HEK293 (cell line): ENCODE data around the gene PAIP2.

ENCODE experiments used
- ATF2 ChIP-seq: fragments of 450-650 bp; formaldehyde crosslinking; IDR thresholded peaks from 2 replicates; pipeline ENCODE4 v1.5.1; 2016; ENCODE audit warnings: missing biosample characterization, missing genetic modification characterization, low read depth
- BCL11A ChIP-seq: fragments of 450-650 bp; formaldehyde crosslinking; IDR thresholded peaks from 2 replicates; pipeline ENCODE4 v1.5.1; 2016; ENCODE audit warnings: low read depth, missing biosample characterization, missing genetic modification characterization
- BCL11B ChIP-seq: fragments of 450-650 bp; formaldehyde crosslinking; IDR thresholded peaks from 2 replicates; pipeline ENCODE4 v1.5.1; 2016; ENCODE audit warnings: low read depth, missing biosample characterization, missing genetic modification characterization
- GLI2 ChIP-seq: fragments of 450-650 bp; formaldehyde crosslinking; IDR thresholded peaks from 2 replicates; pipeline ENCODE4; 2017; ENCODE audit warnings: missing biosample characterization, missing genetic modification characterization, low read depth, borderline replicate concordance
- HOXC10 ChIP-seq: sonication (generic); formaldehyde crosslinking; IDR thresholded peaks from 2 replicates; pipeline ENCODE4 v1.8.1; 2023; ENCODE audit warnings: mild to moderate bottlenecking, missing genetic modification reagents
- KLF9 ChIP-seq: fragments of 450-650 bp; formaldehyde crosslinking; IDR thresholded peaks from 2 replicates; pipeline ENCODE4 v1.5.1; 2016; ENCODE audit warnings: missing biosample characterization, missing genetic modification characterization, low read depth
- MZF1 ChIP-seq: fragments of 450-650 bp; formaldehyde crosslinking; IDR thresholded peaks from 2 replicates; pipeline ENCODE4 v1.5.1; 2017; ENCODE audit warnings: missing biosample characterization, missing genetic modification characterization, borderline replicate concordance
- PATZ1 ChIP-seq: fragments of 450-650 bp; formaldehyde crosslinking; IDR thresholded peaks from 2 replicates; pipeline ENCODE4 v1.5.1; 2016; ENCODE audit warnings: missing biosample characterization, missing genetic modification characterization
- YY1 ChIP-seq: fragments of 450-650 bp; formaldehyde crosslinking; IDR thresholded peaks from 2 replicates; pipeline ENCODE4 v1.5.1; 2018; ENCODE audit warnings: missing biosample characterization, missing genetic modification characterization
- ZBTB44 ChIP-seq: fragments of 450-650 bp; IDR thresholded peaks from 2 replicates; pipeline ENCODE4 v1.5.1; 2018; ENCODE audit warnings: missing biosample characterization, mild to moderate bottlenecking, missing genetic modification characterization
- ZFP69B ChIP-seq: fragments of 450-650 bp; formaldehyde crosslinking; IDR thresholded peaks from 2 replicates; pipeline ENCODE4 v1.5.1; 2016; ENCODE audit warnings: missing biosample characterization, missing genetic modification characterization
- ZNF10 ChIP-seq: fragments of 450-650 bp; formaldehyde crosslinking; IDR thresholded peaks from 2 replicates; pipeline ENCODE4 v1.5.1; 2017; ENCODE audit warnings: missing biosample characterization, missing genetic modification characterization
- ZNF121 ChIP-seq: fragments of 450-650 bp; formaldehyde crosslinking; IDR thresholded peaks from 2 replicates; pipeline ENCODE4 v1.5.1; 2016; ENCODE audit warnings: missing biosample characterization, missing genetic modification characterization
- ZNF175 ChIP-seq: fragments of 450-650 bp; formaldehyde crosslinking; IDR thresholded peaks from 2 replicates; pipeline ENCODE4 v1.5.1; 2016; ENCODE audit warnings: missing biosample characterization, missing genetic modification characterization
- ZNF18 ChIP-seq: fragments of 450-650 bp; formaldehyde crosslinking; IDR thresholded peaks from 2 replicates; pipeline ENCODE4 v1.5.1; 2016; ENCODE audit warnings: missing biosample characterization, missing genetic modification characterization
- ZNF19 ChIP-seq: fragments of 450-650 bp; formaldehyde crosslinking; IDR thresholded peaks from 2 replicates; pipeline ENCODE4; 2016; ENCODE audit warnings: missing biosample characterization, missing genetic modification characterization, low read depth
- ZNF239 ChIP-seq: fragments of 450-650 bp; formaldehyde crosslinking; IDR thresholded peaks from 2 replicates; pipeline ENCODE4 v1.5.1; 2016; ENCODE audit warnings: missing biosample characterization, missing genetic modification characterization
- ZNF248 ChIP-seq: fragments of 450-650 bp; formaldehyde crosslinking; IDR thresholded peaks from 2 replicates; pipeline ENCODE4 v1.5.1; 2017; ENCODE audit warnings: missing biosample characterization, missing genetic modification characterization
- ZNF280C ChIP-seq: fragments of 450-650 bp; formaldehyde crosslinking; IDR thresholded peaks from 2 replicates; pipeline ENCODE4 v1.5.1; 2016; ENCODE audit warnings: missing biosample characterization, missing genetic modification characterization
- ZNF292 ChIP-seq: fragments of 450-650 bp; formaldehyde crosslinking; IDR thresholded peaks from 2 replicates; pipeline ENCODE4 v1.5.1; 2016; ENCODE audit warnings: low read depth, missing biosample characterization, missing genetic modification characterization, borderline replicate concordance
- ZNF324 ChIP-seq: fragments of 450-650 bp; formaldehyde crosslinking; IDR thresholded peaks from 2 replicates; pipeline ENCODE4 v1.5.1; 2016; ENCODE audit warnings: missing biosample characterization, missing genetic modification characterization
- ZNF488 ChIP-seq: fragments of 450-650 bp; formaldehyde crosslinking; IDR thresholded peaks from 2 replicates; pipeline ENCODE4 v1.5.1; 2016; ENCODE audit warnings: missing biosample characterization, missing genetic modification characterization
- ZNF510 ChIP-seq: fragments of 450-650 bp; formaldehyde crosslinking; IDR thresholded peaks from 2 replicates; pipeline ENCODE4 v1.5.1; 2018; ENCODE audit warnings: mild to moderate bottlenecking, missing genetic modification characterization, missing biosample characterization; ENCODE audit not compliant: insufficient replicate concordance
- ZNF514 ChIP-seq: fragments of 450-650 bp; formaldehyde crosslinking; IDR thresholded peaks from 2 replicates; pipeline ENCODE4 v1.5.1; 2016; ENCODE audit warnings: missing biosample characterization, missing genetic modification characterization
- ZNF530 ChIP-seq: fragments of 450-650 bp; formaldehyde crosslinking; IDR thresholded peaks from 2 replicates; pipeline ENCODE4 v1.5.1; 2016; ENCODE audit warnings: low read depth, missing biosample characterization, missing genetic modification characterization
- ZNF561 ChIP-seq: fragments of 450-650 bp; IDR thresholded peaks from 2 replicates; pipeline ENCODE4 v1.5.1; 2018; ENCODE audit warnings: missing biosample characterization, missing genetic modification characterization, borderline replicate concordance
- ZNF677 ChIP-seq: fragments of 450-650 bp; IDR thresholded peaks from 2 replicates; pipeline ENCODE4 v1.5.0; 2018; ENCODE audit warnings: missing biosample characterization, mild to moderate bottlenecking, missing genetic modification characterization, moderate library complexity
- ZSCAN4 ChIP-seq: fragments of 450-650 bp; formaldehyde crosslinking; IDR thresholded peaks from 2 replicates; pipeline ENCODE4 v1.5.1; 2017; ENCODE audit warnings: missing biosample characterization, missing genetic modification characterization

Gene PAIP2

GRCh38 chr5:139293202-139293506 is 48.5 kb upstream of the PAIP2 start (continued):
- TF ChIP-seq ZNF18 (tag by site-specific recombination) (no peak), KLF9 (tag by site-specific recombination) (no peak), ZNF530 (tag by site-specific recombination) (no peak), ZNF280C (no peak), ZNF514 (tag by site-specific recombination) (no peak), PATZ1 (tag by site-specific recombination) (no peak), BCL11B (no peak), ZNF510 (tag by site-specific recombination) (peak; percentile 15), ZNF121 (tag by site-specific recombination) (no peak), ATF2 (no peak), ZFP69B (tag by site-specific recombination) (no peak), ZNF561 (tag by site-specific recombination) (peak; percentile 89), ZNF324 (tag by site-specific recombination) (no peak), ZNF248 (tag by site-specific recombination) (no peak), BCL11A (tag by site-specific recombination) (no peak), ZNF292 (tag by site-specific recombination) (no peak), ZNF19 (tag by site-specific recombination) (no peak), ZBTB44 (tag by site-specific recombination) (no peak), ZSCAN4 (tag by site-specific recombination) (no peak), YY1 (tag by site-specific recombination) (no peak; the same call in 1 of the 2 replicates), ZNF239 (tag by site-specific recombination) (no peak), ZNF175 (no peak), ZNF10 (tag by site-specific recombination) (peak; percentile 55; the same call in 1 of the 2 replicates), ZNF677 (no peak), ZNF488 (tag by site-specific recombination) (no peak), GLI2 (tag by site-specific recombination) (no peak), MZF1 (tag by site-specific recombination) (peak; percentile 93), HOXC10 (CRISPR knock-in tag) (no peak)
